GM19463 (cell line): ENCODE results near the gene TTLL3.
A peak's percentile ranks its signal among the peaks of the same experiment; 100 is the strongest.

Experiments
- ATAC-seq: cut with Tn5 transposase; IDR thresholded peaks from one replicate; pipeline ENCODE4 v1.9.1; 2021; ENCODE audit warnings: mild to moderate bottlenecking, moderate library complexity; ENCODE audit not compliant: unreplicated experiment

The TTLL3 gene

GRCh38 chr3:9806688-9807589, 3.1 kb upstream of the TTLL3 start:
- no peak for ATAC-seq

- no peak for ATAC-seq
These were observed 2.1 kb upstream of the TTLL3 start for GRCh38 chr3:9807981-9808344.

GRCh38 chr3:9808345-9809037, 1.6 kb upstream of the TTLL3 start:
- peak; percentile 42 for ATAC-seq

- no peak for ATAC-seq
These were observed 835 bp upstream of the TTLL3 start for GRCh38 chr3:9809239-9809614.

GRCh38 chr3:9810433-9810770, 340 bp downstream of the TTLL3 start:
- no peak for ATAC-seq

- ATAC-seq, result no peak
These were observed 784 bp downstream of the TTLL3 start for GRCh38 chr3:9810846-9811245.

GRCh38 chr3:9812870-9813483, 2.9 kb downstream of the TTLL3 start:
- no peak for ATAC-seq

GRCh38 chr3:9815986-9816385, 5.9 kb downstream of the TTLL3 start:
- ATAC-seq, result no peak

- no peak for ATAC-seq
These were observed 7.4 kb downstream of the TTLL3 start for GRCh38 chr3:9817436-9817835.

GRCh38 chr3:9818666-9819335, 8.7 kb downstream of the TTLL3 start:
- ATAC-seq, result no peak

GRCh38 chr3:9820543-9820942, 10.5 kb downstream of the TTLL3 start:
- ATAC-seq, result no peak

- ATAC-seq, result no peak
These were observed 10.9 kb downstream of the TTLL3 start for GRCh38 chr3:9820946-9821345.

- ATAC-seq, result no peak
These were observed 15.5 kb downstream of the TTLL3 start for GRCh38 chr3:9825451-9826040.

GRCh38 chr3:9826815-9827573, 16.9 kb downstream of the TTLL3 start:
- ATAC-seq, result no peak

GRCh38 chr3:9828801-9829755, 19.0 kb downstream of the TTLL3 start:
- no peak for ATAC-seq

GRCh38 chr3:9831253-9831652, 21.2 kb downstream of the TTLL3 start:
- ATAC-seq, result no peak

- no peak for ATAC-seq
These were observed 23.0 kb downstream of the TTLL3 start for GRCh38 chr3:9833078-9833477.

- no peak for ATAC-seq
These were observed 24.7 kb downstream of the TTLL3 start for GRCh38 chr3:9834520-9835380.
